ENCODE data around the gene ITGB7.
A peak's percentile ranks its signal among the peaks of the same experiment; 100 is the strongest.

The ITGB7 gene

GRCh38 chr12:53231671-53231920 is 24.5 kb upstream of the ITGB7 start (continued):
- peak; percentile 81; the same call in 1 of the 2 replicates for TF ChIP-seq PRDM10 (tag by site-specific recombination; IDR thresholded peaks at IDR 0.05)
- no peak for TF ChIP-seq ZNF19 (tag by site-specific recombination; IDR thresholded peaks at IDR 0.05; ENCODE audit: low read depth)
- 0 out of 2 replicates have a peak, but pooled peaks have one; percentile 23 for TF ChIP-seq SP2 (tag by site-specific recombination; IDR thresholded peaks at IDR 0.05)
- TF ChIP-seq ZBTB8A (tag by site-specific recombination; IDR thresholded peaks at IDR 0.05): peak; percentile 50
- TF ChIP-seq ZXDB (tag by site-specific recombination; IDR thresholded peaks at IDR 0.05): 0 out of 2 replicates have a peak, but pooled peaks have one; percentile 16
- no peak for TF ChIP-seq ZNF544 (tag by site-specific recombination; IDR thresholded peaks at IDR 0.05)
- TF ChIP-seq KLF9 (tag by site-specific recombination; IDR thresholded peaks at IDR 0.05; ENCODE audit: low read depth): peak; percentile 27; the same call in 1 of the 2 replicates
- no peak for TF ChIP-seq SCRT1 (tag by site-specific recombination; IDR thresholded peaks at IDR 0.05; ENCODE audit: borderline replicate concordance)
- TF ChIP-seq ZNF391 (tag by site-specific recombination; IDR thresholded peaks at IDR 0.05; ENCODE audit: borderline replicate concordance, low read depth): peak; percentile 48; the same call in 1 of the 2 replicates
- no peak for TF ChIP-seq GLI4 (tag by site-specific recombination; IDR thresholded peaks at IDR 0.05)
- TF ChIP-seq GLI2 (tag by site-specific recombination; IDR thresholded peaks at IDR 0.05; ENCODE audit: borderline replicate concordance, low read depth): no peak
- 0 out of 2 replicates have a peak, but pooled peaks have one; percentile 33 for TF ChIP-seq ZNF366 (tag by site-specific recombination; conservative IDR thresholded peaks at IDR 0.05)
- no peak for TF ChIP-seq ZNF768 (tag by site-specific recombination; IDR thresholded peaks at IDR 0.05)

- Histone ChIP-seq H3K9me3 (ENCODE audit: control insufficient read depth, insufficient read depth, low read depth, low read length) (no peaks in the 10 kb centered on the region), H3K36me3 (ENCODE audit: control insufficient read depth in 2 of 2, insufficient read depth in 1 of 2, low read length in 2 of 2) (no peaks in the 10 kb centered on the region), H3K4me1 (ENCODE audit: control insufficient read depth, insufficient read depth, low read length) (peaks cover 12% of the 10 kb centered on the region), H3K27ac (ENCODE audit: extremely low read depth, low read depth, low read length) (no peak overlapping the region), H3K4me3 (ENCODE audit: low read depth, low read length) (no peak overlapping the region)
- peak; percentile 90 for TF ChIP-seq HIC1 (tag by site-specific recombination; IDR thresholded peaks at IDR 0.05)
- TF ChIP-seq ZSCAN4 (tag by site-specific recombination; IDR thresholded peaks at IDR 0.05): peak; percentile 58; the same call in 1 of the 2 replicates
- no peak for TF ChIP-seq ZNF169 (tag by site-specific recombination; IDR thresholded peaks at IDR 0.05)
- peak; percentile 88 for TF ChIP-seq GLIS1 (tag by site-specific recombination; IDR thresholded peaks at IDR 0.05)
- TF ChIP-seq ZFHX2 (tag by site-specific recombination; conservative IDR thresholded peaks at IDR 0.05): peak; percentile 47
- peak; percentile 30; the same call in 1 of the 2 replicates for TF ChIP-seq GLIS2 (tag by site-specific recombination; IDR thresholded peaks at IDR 0.05)
- no peak for TF ChIP-seq ZSCAN16 (tag by site-specific recombination; IDR thresholded peaks at IDR 0.05)
- TF ChIP-seq KLF1 (tag by site-specific recombination; IDR thresholded peaks at IDR 0.05): peak; percentile 44; the same call in 1 of the 2 replicates
- TF ChIP-seq KLF9 (tag by site-specific recombination; IDR thresholded peaks at IDR 0.05; ENCODE audit: low read depth): peak; percentile 60; the same call in 1 of the 2 replicates
- peak; percentile 51; the same call in 1 of the 2 replicates for TF ChIP-seq ZIC2 (tag by site-specific recombination; IDR thresholded peaks at IDR 0.05)
- POLR2A ChIA-PET: no interaction called here
- CTCF ChIA-PET: interaction anchor here (0.5 kb wide), 1 partner anchor 769 kb away, joined by 3 read pairs; no protein-coding TSS in a partner anchor
Measured at GRCh38 chr12:53230108-53230845, 23.2 kb upstream of the ITGB7 start.
